HG02840 (cell line): ENCODE data around the gene RGS21.

ENCODE experiments used
- ATAC-seq: cut with Tn5 transposase; IDR thresholded peaks from one replicate; pipeline ENCODE4 v1.9.1; 2021; ENCODE audit warnings: mild to moderate bottlenecking, moderate library complexity, moderate number of reproducible peaks; ENCODE audit not compliant: unreplicated experiment, low FRiP score

RGS21 gene

DNA sequence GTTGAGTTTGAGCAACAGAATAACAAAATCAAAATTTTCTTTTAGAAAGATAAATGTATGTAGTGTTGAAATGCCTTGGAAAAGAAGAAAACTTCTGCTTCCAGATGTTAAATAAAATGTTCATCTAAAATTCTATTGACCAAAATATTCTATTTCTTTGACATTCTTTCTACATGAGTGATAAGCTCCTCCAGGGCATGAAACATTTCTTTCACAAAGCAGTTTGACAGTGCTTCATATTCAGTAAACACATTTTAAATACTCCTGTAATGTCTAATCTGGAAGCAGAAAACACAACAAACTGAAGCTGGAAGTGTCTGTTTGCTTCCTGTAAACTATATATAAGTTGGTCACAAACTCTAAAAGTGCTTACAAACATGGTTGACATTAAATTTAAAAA lies 61.5 kb downstream of the RGS21 start:
- no peak for ATAC-seq

DNA sequence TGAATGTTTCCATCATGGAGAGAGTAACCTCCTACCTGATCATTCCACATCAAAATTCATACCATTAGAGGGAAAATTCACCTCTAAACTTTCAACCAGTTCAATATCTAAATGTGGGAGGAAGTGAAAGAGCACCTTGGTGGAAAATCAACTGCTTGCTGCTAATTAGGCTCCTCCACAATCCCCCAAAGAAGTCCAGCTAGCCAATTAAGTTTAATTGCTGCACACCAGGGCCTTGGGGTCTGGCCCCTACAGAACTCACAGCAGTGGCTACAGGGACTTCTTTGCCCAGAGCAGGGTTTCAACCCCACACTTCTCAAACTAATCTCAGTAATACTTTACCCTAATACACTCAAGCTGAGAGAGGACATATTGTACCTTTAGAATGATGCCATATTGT lies 62.1 kb downstream of the RGS21 start:
- no peak for ATAC-seq

DNA sequence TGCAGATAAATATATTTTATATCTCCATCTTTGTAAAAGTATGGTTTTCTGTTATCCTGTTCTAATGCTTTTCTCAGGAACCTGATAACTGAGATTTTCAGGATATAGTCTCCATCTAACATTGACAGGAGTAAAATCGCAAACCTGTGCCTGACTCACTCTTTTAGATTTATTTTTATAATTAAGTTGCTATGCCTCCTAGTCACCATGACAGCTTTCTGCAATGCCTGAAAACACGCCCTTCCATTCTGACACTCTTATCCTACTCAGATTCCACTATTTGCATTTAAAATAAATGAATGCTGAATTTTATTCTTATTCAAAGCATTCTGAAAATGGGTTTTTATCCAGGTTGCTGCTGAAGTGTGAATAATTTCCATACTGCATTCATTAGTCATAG lies 62.8 kb downstream of the RGS21 start:
- ATAC-seq: no peak

DNA sequence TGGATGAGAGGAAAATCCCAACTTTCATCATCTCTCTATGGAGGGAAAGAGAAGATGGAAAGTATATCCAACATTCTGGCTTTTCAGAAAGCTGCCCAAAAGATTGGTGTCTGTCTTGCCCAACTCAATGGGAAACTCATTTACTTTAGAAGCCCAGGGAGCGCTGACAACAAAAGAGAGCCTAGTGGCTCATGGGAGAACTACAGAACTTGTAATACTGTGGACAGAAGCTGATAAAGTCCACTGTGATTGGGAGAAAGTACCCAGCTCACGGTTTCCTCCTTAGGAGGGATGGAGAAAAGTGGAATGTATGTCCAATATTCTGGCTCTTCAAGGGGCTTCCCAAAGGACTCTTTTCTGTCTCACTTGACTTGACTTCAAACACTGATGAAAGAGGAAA lies 66.0 kb downstream of the RGS21 start:
- ATAC-seq: no peak

DNA sequence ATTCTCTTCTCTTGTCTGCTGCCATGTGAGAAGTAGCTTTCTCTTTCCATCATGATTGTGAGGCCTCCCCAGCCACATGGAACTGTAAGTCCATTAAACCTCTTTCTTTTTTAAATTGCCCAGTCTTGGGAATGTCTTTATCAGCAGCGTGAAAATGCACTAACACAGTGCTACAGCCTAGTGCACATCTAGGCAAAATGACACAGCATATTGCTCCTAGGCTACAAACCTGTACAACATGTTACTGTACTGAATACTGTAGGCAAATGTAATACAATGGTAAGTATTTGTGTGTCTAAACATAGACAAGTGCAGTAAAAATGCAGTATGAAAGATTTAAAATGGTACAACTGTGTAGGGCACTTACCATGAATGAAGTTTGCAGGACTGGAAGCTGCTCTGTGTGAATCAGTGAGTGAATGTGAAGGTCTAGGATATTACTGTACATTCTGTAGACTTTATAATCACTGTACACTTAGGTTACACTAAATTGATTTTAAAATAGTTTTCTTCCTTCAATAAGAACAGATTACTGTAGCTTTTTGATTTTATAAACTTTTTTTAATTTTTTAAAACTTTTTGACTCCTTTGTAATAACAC lies 69.4 kb downstream of the RGS21 start:
- ATAC-seq: no peak

DNA sequence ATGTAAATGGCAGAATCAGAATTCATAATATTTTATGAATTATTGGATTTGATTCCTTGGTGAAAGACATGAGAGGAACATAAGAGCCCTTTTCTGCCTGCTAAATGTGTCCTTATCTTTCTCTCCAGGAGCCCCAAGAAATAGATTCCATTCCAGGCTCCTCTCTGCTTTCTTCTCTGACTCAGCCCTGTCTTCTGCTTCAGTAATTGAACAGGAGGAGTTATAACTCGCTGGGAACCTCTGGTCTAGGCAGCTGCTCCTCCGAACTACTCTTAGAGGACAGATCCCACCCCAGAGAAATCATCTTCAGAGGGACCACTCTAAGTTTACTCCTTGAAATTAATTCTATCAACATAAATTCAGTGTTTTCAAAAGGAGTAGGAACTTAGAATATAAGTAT lies 78.4 kb downstream of the RGS21 start:
- no peak for ATAC-seq

DNA sequence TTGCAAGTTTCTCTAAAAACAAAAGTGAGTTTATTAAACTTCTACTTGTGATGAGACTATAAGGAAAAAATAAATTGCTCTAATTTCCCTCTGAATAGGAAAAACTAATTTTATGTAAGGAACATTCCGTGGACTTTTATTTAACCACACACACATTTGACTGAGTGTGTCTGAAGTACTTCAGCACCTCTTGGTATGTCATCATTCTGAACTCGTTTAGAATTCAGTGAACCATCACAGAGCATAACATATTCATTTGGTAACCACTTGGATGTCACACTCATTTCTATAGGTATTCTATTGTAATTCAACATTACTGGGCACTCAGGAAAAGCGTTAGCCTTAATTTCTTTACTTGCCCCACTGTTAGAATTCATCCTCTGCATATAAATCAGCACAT lies 79.1 kb downstream of the RGS21 start:
- no peak for ATAC-seq

DNA sequence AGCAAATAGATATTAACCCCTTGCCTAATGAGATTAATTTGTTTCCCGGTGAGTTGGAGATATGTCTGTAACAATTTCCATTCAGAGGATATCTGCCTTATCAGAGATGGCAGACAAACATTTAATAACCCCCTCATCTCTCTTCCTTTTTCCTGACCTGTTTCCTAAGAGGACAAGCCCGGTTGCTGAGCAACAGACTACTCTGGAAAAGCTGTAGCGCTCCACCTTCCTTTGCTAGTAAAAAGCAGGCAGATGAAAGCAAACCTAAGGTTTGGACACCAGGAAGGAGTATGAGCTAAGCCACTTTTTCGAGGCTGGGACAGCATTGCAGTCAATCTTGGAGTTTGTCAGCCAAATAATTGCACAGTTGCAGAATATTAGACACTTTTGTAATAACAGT lies 82.4 kb downstream of the RGS21 start:
- no peak for ATAC-seq

DNA sequence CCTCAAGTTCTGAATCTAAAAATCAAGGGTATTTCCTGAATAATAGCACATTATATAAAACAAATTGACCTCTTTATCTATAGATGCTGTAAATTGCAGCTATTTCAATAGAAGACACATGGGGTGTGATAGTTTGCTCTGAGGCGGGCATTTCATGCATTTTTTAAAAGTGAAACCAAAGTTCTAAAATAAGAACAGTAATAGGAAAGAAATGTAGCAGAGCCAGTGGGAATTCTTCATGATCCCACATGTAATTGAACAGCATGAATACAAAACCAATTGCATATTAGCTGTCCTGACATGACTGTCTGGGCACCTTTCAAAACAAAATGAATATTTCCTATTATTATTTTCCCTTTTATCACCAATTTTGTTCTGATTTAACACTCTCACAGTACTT lies 85.0 kb downstream of the RGS21 start:
- ATAC-seq: no peak

DNA sequence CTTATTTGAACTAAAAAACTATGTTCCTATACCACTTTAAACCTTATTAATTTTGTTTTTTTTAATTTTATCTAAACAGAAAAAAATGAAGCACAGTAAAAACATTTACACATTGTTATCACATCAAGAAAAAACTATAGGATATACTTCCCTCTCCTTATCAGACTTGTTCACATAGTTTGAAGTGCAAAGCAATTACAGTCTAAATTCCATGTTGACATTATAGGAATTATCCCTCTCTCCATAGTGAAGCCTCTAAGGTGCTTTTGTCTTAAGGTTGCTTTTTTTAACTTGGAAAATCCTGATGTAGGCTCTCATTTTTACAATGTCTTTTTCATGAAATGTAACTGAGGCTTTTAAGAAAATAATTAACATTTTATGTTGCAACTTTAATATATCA lies 85.8 kb downstream of the RGS21 start:
- ATAC-seq: no peak

DNA sequence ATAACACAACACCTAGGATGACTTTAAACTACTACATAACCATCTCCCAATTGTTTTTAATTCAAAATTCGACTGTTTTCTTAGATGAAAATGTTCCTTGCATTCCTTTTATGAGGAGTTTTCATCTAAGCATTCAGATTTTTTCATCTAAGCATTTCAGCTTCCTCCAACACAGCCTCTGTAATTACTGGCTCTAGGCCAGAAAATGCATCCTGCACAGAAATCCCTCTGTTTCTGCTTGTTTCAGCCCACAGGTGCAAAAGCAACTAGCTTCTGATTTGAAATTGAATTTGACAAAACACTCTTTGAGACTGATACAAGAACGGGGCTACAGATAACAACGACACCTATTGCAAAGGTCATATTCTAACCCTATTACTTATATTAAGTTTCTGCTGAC lies 90.4 kb downstream of the RGS21 start:
- no peak for ATAC-seq
